Astrocyte (in vitro differentiated cells and primary cell): ENCODE data around the gene LACRT. TPM values are rescaled to one million over a fixed set of nuclear protein-coding genes. Genes with fewer than 3 reads are reported as not detected.
A peak's percentile ranks its signal among the peaks of the same experiment; 100 is the strongest.

Experiments used
- DNase-seq: peaks from one replicate; pipeline ENCODE4 v3.0.0-alpha.2; 2010; ENCODE audit warnings: low read depth
- FAIRE-seq: peaks from 2 replicates; lab custom pipeline; 2011; peaks lifted over from hg19 to GRCh38; lab: Jason Lieb, UNC
- H2AFZ ChIP-seq: 2 replicates; pipeline ENCODE4 v1.6.0; 2012; ENCODE audit warnings: low read depth, low read length, inconsistent platforms
- H3K27ac ChIP-seq: 2 replicates; pipeline ENCODE4 v1.5.1; 2011; ENCODE audit warnings: low read depth, low read length, inconsistent platforms
- H3K27me3 ChIP-seq: 2 replicates; pipeline ENCODE4 v1.6.0; 2011; ENCODE audit warnings: low read length, inconsistent platforms; ENCODE audit not compliant: insufficient read depth
- H3K36me3 ChIP-seq: 2 replicates; pipeline ENCODE4 v1.5.1; 2011; ENCODE audit warnings: low read length, inconsistent platforms; ENCODE audit not compliant: insufficient read depth
- H3K4me1 ChIP-seq: 2 replicates; pipeline ENCODE4 v1.5.1; 2011; ENCODE audit warnings: low read length, inconsistent platforms; ENCODE audit not compliant: insufficient read depth
- H3K4me2 ChIP-seq: 2 replicates; pipeline ENCODE4 v1.6.0; 2012; ENCODE audit warnings: low read length, inconsistent platforms
- H3K4me3 ChIP-seq: 2 replicates; pipeline ENCODE4 v1.5.1; 2011; ENCODE audit warnings: low read depth, mild to moderate bottlenecking, low read length, inconsistent platforms; ENCODE audit not compliant: insufficient read depth
- H3K79me2 ChIP-seq: 2 replicates; pipeline ENCODE4 v1.6.0; 2012; ENCODE audit warnings: mild to moderate bottlenecking, low read length, inconsistent platforms; ENCODE audit not compliant: insufficient read depth
- H3K9ac ChIP-seq: 2 replicates; pipeline ENCODE4 v1.6.0; 2012; ENCODE audit warnings: mild to moderate bottlenecking, low read length, inconsistent platforms
- H3K9me3 ChIP-seq: 2 replicates; pipeline ENCODE4 v1.5.1; 2012; ENCODE audit warnings: low read depth, mild to moderate bottlenecking, low read length, inconsistent platforms; ENCODE audit not compliant: insufficient read depth
- H4K20me1 ChIP-seq: 2 replicates; pipeline ENCODE4 v1.6.0; 2012; ENCODE audit warnings: low read length, inconsistent platforms; ENCODE audit not compliant: insufficient read depth
- H3K27ac Mint-ChIP-seq: one replicate; pipeline ENCODE4 v1.8.0; 2021; ENCODE audit warnings: mild to moderate bottlenecking, mixed read lengths; ENCODE audit not compliant: unreplicated experiment
- H3K27me3 Mint-ChIP-seq: one replicate; pipeline ENCODE4 v1.8.0; 2021; ENCODE audit warnings: low read depth, mixed read lengths; ENCODE audit not compliant: unreplicated experiment
- H3K36me3 Mint-ChIP-seq: one replicate; pipeline ENCODE4 v1.8.0; 2021; ENCODE audit warnings: low read depth, mixed read lengths; ENCODE audit not compliant: unreplicated experiment
- H3K4me1 Mint-ChIP-seq: one replicate; pipeline ENCODE4 v1.8.0; 2021; ENCODE audit warnings: low read depth, mixed read lengths; ENCODE audit not compliant: unreplicated experiment
- H3K4me3 Mint-ChIP-seq: one replicate; pipeline ENCODE4 v1.8.0; 2021; ENCODE audit warnings: mild to moderate bottlenecking, moderate library complexity, mixed read lengths; ENCODE audit not compliant: unreplicated experiment
- H3K9me3 Mint-ChIP-seq: one replicate; pipeline ENCODE4 v1.8.0; 2021; ENCODE audit warnings: mild to moderate bottlenecking, mixed read lengths; ENCODE audit not compliant: unreplicated experiment
- EZH2 ChIP-seq: IDR thresholded peaks from 2 replicates; pipeline ENCODE4 v1.6.1; 2012; ENCODE audit warnings: mild to moderate bottlenecking, low read length, inconsistent platforms; ENCODE audit not compliant: insufficient read depth
- total RNA-seq: library from RNA; stranded (reverse); gene quantifications from 2 replicates; pipeline ENCODE4 v1.2.1, GENCODE V29; 2021
- TF ChIP-seq, protein P1 (sequence below): IDR thresholded peaks from 2 replicates; pipeline ENCODE4 v1.5.1; 2011; ENCODE audit warnings: low read depth, mild to moderate bottlenecking, inconsistent platforms, low read length, moderate library complexity; ENCODE audit not compliant: insufficient read depth

Gene LACRT
- total RNA-seq, 1 donor from 2014 or later, result not detected

DNA sequence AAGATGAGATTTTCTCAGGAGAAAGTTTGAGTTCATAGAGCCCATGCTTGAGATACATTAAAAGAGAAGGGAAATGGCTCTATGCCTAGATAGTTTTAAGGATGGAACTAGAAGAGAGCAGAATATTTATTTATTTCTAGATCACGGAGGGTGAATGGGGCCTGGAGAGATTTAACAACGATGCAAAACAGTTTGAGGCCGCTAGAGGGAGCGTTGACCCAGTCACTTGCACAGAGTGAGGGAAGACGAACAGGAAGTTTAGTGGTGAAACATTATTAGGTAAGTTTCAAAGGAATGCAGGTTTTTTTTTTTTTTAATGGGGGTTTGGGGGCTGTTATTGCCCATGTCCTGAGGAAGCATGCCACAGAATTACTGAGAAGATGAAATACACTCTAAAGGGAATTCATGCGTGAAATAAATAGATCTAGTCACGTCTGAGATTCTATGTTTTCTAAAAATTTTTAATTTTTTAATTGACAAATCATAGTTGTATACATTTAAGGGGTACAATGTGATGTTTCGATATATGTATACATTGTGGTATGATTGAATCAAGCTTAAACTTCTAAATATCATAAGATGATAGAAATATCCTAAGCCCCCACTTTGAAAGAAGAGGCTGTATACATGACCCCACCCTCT lies 31.4 kb downstream of the LACRT start:
- no peak overlapping the region for H3K9ac ChIP-seq
- no peaks in the 10 kb centered on the region for H4K20me1 ChIP-seq
- H3K4me1 ChIP-seq, result no peaks in the 10 kb centered on the region
- H3K9me3 ChIP-seq, result no peaks in the 10 kb centered on the region
- DNase-seq (peak; percentile 46), FAIRE-seq (peak; percentile 54)
- no peaks in the 10 kb centered on the region for H3K79me2 ChIP-seq
- Mint-ChIP-seq H3K27me3 (peaks cover 32% of the 10 kb centered on the region), H3K27ac (peak overlapping the region; percentile 1), H3K4me3 (no peak overlapping the region), H3K9me3 (peaks cover 7% of the 10 kb centered on the region), H3K4me1 (peaks cover 12% of the 10 kb centered on the region), H3K36me3 (no peaks in the 10 kb centered on the region)
- H3K36me3 ChIP-seq, result no peaks in the 10 kb centered on the region
- no peak overlapping the region for H3K27ac ChIP-seq
- H3K4me2 ChIP-seq, result no peak overlapping the region
- TF ChIP-seq, protein P1, sequence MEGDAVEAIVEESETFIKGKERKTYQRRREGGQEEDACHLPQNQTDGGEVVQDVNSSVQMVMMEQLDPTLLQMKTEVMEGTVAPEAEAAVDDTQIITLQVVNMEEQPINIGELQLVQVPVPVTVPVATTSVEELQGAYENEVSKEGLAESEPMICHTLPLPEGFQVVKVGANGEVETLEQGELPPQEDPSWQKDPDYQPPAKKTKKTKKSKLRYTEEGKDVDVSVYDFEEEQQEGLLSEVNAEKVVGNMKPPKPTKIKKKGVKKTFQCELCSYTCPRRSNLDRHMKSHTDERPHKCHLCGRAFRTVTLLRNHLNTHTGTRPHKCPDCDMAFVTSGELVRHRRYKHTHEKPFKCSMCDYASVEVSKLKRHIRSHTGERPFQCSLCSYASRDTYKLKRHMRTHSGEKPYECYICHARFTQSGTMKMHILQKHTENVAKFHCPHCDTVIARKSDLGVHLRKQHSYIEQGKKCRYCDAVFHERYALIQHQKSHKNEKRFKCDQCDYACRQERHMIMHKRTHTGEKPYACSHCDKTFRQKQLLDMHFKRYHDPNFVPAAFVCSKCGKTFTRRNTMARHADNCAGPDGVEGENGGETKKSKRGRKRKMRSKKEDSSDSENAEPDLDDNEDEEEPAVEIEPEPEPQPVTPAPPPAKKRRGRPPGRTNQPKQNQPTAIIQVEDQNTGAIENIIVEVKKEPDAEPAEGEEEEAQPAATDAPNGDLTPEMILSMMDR, result peak; percentile 87
- TF ChIP-seq EZH2, result no peak
- H3K4me3 ChIP-seq, result no peak overlapping the region
- peaks cover 11% of the 10 kb centered on the region for H3K27me3 ChIP-seq
- no peak overlapping the region for H2AFZ ChIP-seq

DNA sequence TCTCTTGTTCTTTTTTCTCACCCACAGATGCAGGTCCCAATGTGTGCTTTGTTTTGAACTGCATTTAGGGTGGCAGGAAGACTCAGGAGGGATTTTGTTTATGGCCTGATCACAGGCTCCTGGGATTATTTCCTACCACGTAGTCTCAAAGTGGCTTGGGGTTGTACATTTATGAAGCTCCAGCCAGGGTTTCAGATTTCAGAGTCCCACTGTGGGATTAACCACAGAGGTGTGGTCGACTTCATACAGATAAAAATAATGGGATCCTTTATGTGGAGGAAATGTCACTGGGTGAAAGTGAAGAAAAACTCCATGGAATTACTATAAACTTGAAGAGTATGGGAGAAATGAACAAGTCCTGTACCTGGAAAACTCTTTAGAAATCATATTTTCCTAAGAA lies 32.0 kb downstream of the LACRT start:
- H3K4me1 ChIP-seq, result no peaks in the 10 kb centered on the region
- no peaks in the 10 kb centered on the region for H4K20me1 ChIP-seq
- no peak overlapping the region for H3K9ac ChIP-seq
- H3K4me3 Mint-ChIP-seq, result no peak overlapping the region
- FAIRE-seq, result no peak
- peaks cover 27% of the 10 kb centered on the region for H3K27me3 Mint-ChIP-seq
- peak overlapping the region; percentile 2 for H3K27ac Mint-ChIP-seq
- H3K4me1 Mint-ChIP-seq, result peaks cover 10% of the 10 kb centered on the region
- no peak for DNase-seq
- H2AFZ ChIP-seq, result no peak overlapping the region
- peaks cover 10% of the 10 kb centered on the region for H3K27me3 ChIP-seq
- no peaks in the 10 kb centered on the region for H3K36me3 Mint-ChIP-seq
- peaks cover 6% of the 10 kb centered on the region for H3K9me3 Mint-ChIP-seq
- TF ChIP-seq, protein P1, result no peak
- no peak for TF ChIP-seq EZH2
- no peaks in the 10 kb centered on the region for H3K79me2 ChIP-seq
- no peaks in the 10 kb centered on the region for H3K36me3 ChIP-seq
- no peaks in the 10 kb centered on the region for H3K9me3 ChIP-seq
- H3K27ac ChIP-seq, result no peak overlapping the region
- no peak overlapping the region for H3K4me3 ChIP-seq
- H3K4me2 ChIP-seq, result no peak overlapping the region

DNA sequence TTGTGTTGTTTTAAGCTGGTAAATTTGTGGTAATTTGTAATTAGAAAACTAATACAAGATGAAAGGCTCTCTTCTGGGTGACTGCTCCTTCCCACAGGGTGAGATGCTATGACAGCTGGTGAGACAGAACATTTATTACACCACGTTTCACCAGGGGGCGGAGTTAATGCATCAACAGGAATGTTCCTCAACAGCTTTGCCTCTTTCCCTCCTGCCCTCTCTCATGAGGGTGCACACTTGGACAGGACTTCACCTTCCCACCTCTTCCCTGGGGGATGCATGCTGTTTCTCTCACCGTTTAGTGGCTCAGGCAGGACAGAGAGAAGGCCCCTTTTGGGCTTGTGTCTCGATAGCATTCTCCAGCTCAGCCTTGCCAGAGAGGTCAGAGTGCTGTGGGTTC lies 32.9 kb downstream of the LACRT start:
- TF ChIP-seq EZH2, result no peak
- TF ChIP-seq, protein P1, result no peak
- H3K9me3 ChIP-seq, result no peaks in the 10 kb centered on the region
- H3K4me1 Mint-ChIP-seq, result peaks cover 10% of the 10 kb centered on the region
- no peak overlapping the region for H3K4me2 ChIP-seq
- no peak overlapping the region for H3K4me3 Mint-ChIP-seq
- no peak overlapping the region for H3K27ac ChIP-seq
- no peaks in the 10 kb centered on the region for H3K36me3 Mint-ChIP-seq
- H3K36me3 ChIP-seq, result no peaks in the 10 kb centered on the region
- DNase-seq (no peak), FAIRE-seq (no peak)
- H3K79me2 ChIP-seq, result no peaks in the 10 kb centered on the region
- no peaks in the 10 kb centered on the region for H4K20me1 ChIP-seq
- no peak overlapping the region for H2AFZ ChIP-seq
- no peak overlapping the region for H3K27ac Mint-ChIP-seq
- no peak overlapping the region for H3K9ac ChIP-seq
- H3K4me1 ChIP-seq, result no peaks in the 10 kb centered on the region
- H3K4me3 ChIP-seq, result no peak overlapping the region
- peaks cover 1% of the 10 kb centered on the region for H3K9me3 Mint-ChIP-seq
- H3K27me3 Mint-ChIP-seq, result peaks cover 27% of the 10 kb centered on the region
- H3K27me3 ChIP-seq, result peaks cover 5% of the 10 kb centered on the region
